HCT116 (cell line): ENCODE results near the gene GANAB. TPM values are rescaled to one million over a fixed set of nuclear protein-coding genes. Genes with fewer than 3 reads are reported as not detected.

Experiments
- ATAC-seq: fragments of 200-7000 bp; cut with Tn5 transposase; 2 replicates; pipeline ENCODE4 v1.9.1; 2020; ENCODE audit warnings: mild to moderate bottlenecking, moderate library complexity
- BruUV-seq: library from RNA; stranded (reverse); fragments of 400-500 nt; replicated peaks from 2 replicates; lab custom pipeline; 2021; lab: Mats Ljungman, UMichigan
- CTCF ChIA-PET: fragments of 300-600 bp; sonication (Branson Sonifier 250); formaldehyde crosslinking; loops from one replicate; lab custom pipeline; 2021; ENCODE audit warnings: antibody characterized with exemption; lab: Charles Lee
- POLR2A ChIA-PET: fragments of 300-600, 350-600 bp; sonication (Branson Sonifier 250); formaldehyde crosslinking; loops from one replicate; lab custom pipeline; 2021; ENCODE audit warnings: antibody characterized with exemption; lab: Charles Lee
- RAD21 ChIA-PET, 2 experiments: fragments of 300-600 bp; sonication (Branson Sonifier 250); formaldehyde crosslinking; loops; one replicate each; lab custom pipeline; 2023; ENCODE audit warnings: low total read pairs in 2 of 2; ENCODE audit not compliant: uncharacterized antibody in 2 of 2, unreplicated experiment in 2 of 2, low non-redundant PET in 1 of 2; lab: Charles Lee
- DNase-seq: peaks from one replicate; pipeline ENCODE4 v3.0.0-alpha.2; 2010; ENCODE audit warnings: low read depth, low spot score
- H2AFZ ChIP-seq: fragments of 200-600 bp; shearing (Covaris generic), sonication (generic); 2 replicates; pipeline ENCODE4 v1.6.1; 2017; ENCODE audit warnings: low read depth, mixed run types, mixed read lengths, antibody characterized with exemption, low read length; ENCODE audit not compliant: poor library complexity, severe bottlenecking
- H3K27ac ChIP-seq: 2 replicates; pipeline ENCODE4 v1.5.1; 2012; ENCODE audit warnings: low read depth, low read length
- H3K27me3 ChIP-seq: fragments of 200-600 bp; sonication (generic); 2 replicates; pipeline ENCODE4 v1.6.1; 2016; ENCODE audit warnings: mixed run types, low read length, mixed read lengths; ENCODE audit not compliant: insufficient read depth
- H3K36me3 ChIP-seq, 2 experiments: fragments of 200-500 bp in 1 of 2; fragments of 200-600 bp in 1 of 2; sonication (Bioruptor generic) in 1 of 2; sonication (generic) in 1 of 2; 2 replicates each; pipeline versions ENCODE4 v1.5.1 to v1.6.1; 2014 to 2016; ENCODE audit warnings: low read length in 2 of 2, inconsistent platforms in 1 of 2, mixed read lengths in 1 of 2, mixed run types in 1 of 2; ENCODE audit not compliant: insufficient read depth in 2 of 2, control insufficient read depth in 1 of 2
- H3K4me1 ChIP-seq, 2 experiments: fragments of 200-600 bp in 1 of 2; sonication (generic) in 1 of 2; 2 replicates each; pipeline versions ENCODE4 v1.5.1 to v1.6.1; 2012 to 2017; ENCODE audit warnings: low read length in 2 of 2, inconsistent platforms in 1 of 2, mild to moderate bottlenecking in 1 of 2, mixed read lengths in 1 of 2, mixed run types in 1 of 2, moderate library complexity in 1 of 2; ENCODE audit not compliant: insufficient read depth in 2 of 2, control insufficient read depth in 1 of 2
- H3K4me2 ChIP-seq: fragments of 200-600 bp; sonication (generic); 2 replicates; pipeline ENCODE4 v1.6.1; 2017; ENCODE audit warnings: mixed run types, low read length, mixed read lengths
- H3K4me3 ChIP-seq, 2 experiments: fragments of 200-600 bp in 1 of 2; sonication (generic) in 1 of 2; replicated peaks in 1 of 2; 2 replicates each; pipeline ENCODE4 v1.5.1; 2011 to 2016; ENCODE audit warnings: low read length in 2 of 2, control low read depth in 1 of 2, low read depth in 1 of 2, mild to moderate bottlenecking in 1 of 2, mixed read lengths in 1 of 2, mixed run types in 1 of 2
- H3K79me2 ChIP-seq: fragments of 200-600 bp; sonication (generic); 2 replicates; pipeline ENCODE4 v1.6.1; 2017; ENCODE audit warnings: mild to moderate bottlenecking, mixed run types, low read length, moderate library complexity, mixed read lengths; ENCODE audit not compliant: insufficient read depth
- H3K9ac ChIP-seq: fragments of 200-600 bp; sonication (generic); 2 replicates; pipeline ENCODE4 v1.6.1; 2016; ENCODE audit warnings: low read length, mixed read lengths
- H3K9me2 ChIP-seq: fragments of 200-600 bp; sonication (generic), shearing (Covaris generic); 2 replicates; pipeline ENCODE4 v1.6.1; 2017; ENCODE audit warnings: mixed run types, mild to moderate bottlenecking, moderate library complexity; ENCODE audit not compliant: insufficient read depth
- H3K9me3 ChIP-seq, 2 experiments: fragments of 200-500 bp in 1 of 2; fragments of 200-600 bp in 1 of 2; sonication (Bioruptor generic) in 1 of 2; sonication (generic) in 1 of 2; 2 replicates each; pipeline ENCODE4 v1.6.1; 2014 to 2017; ENCODE audit warnings: low read length in 2 of 2, mixed read lengths in 2 of 2, inconsistent platforms in 1 of 2, low read depth in 1 of 2, mild to moderate bottlenecking in 1 of 2, mixed run types in 1 of 2, moderate library complexity in 1 of 2; ENCODE audit not compliant: control insufficient read depth in 1 of 2, insufficient read depth in 1 of 2
- H4K20me1 ChIP-seq: fragments of 200-600 bp; sonication (generic), shearing (Covaris generic); 2 replicates; pipeline ENCODE4 v1.6.1; 2017; ENCODE audit warnings: mixed run types, mild to moderate bottlenecking, moderate library complexity; ENCODE audit not compliant: insufficient read depth
- CBX3 ChIP-seq: IDR thresholded peaks from 2 replicates; pipeline ENCODE4 v1.6.1; 2012; ENCODE audit warnings: low read depth
- CEBPB ChIP-seq: IDR thresholded peaks from 2 replicates; pipeline ENCODE4 v1.6.1; 2012; ENCODE audit warnings: low read depth
- EGR1 ChIP-seq: IDR thresholded peaks from 2 replicates; pipeline ENCODE4 v1.6.1; 2012; ENCODE audit warnings: low read depth
- ELF1 ChIP-seq: IDR thresholded peaks from 2 replicates; pipeline ENCODE4 v1.6.1; 2012; ENCODE audit warnings: low read depth, borderline replicate concordance
- FOSL1 ChIP-seq: IDR thresholded peaks from 2 replicates; pipeline ENCODE4 v1.6.1; 2012; ENCODE audit warnings: low read depth
- POLR2A ChIP-seq: IDR thresholded peaks from 2 replicates; pipeline ENCODE4 v1.7.0; 2011; ENCODE audit warnings: borderline replicate concordance; ENCODE audit not compliant: insufficient read depth, insufficient read length; ENCODE audit errors: extremely low read depth
- SP1 ChIP-seq: IDR thresholded peaks from 2 replicates; pipeline ENCODE4 v1.6.1; 2012; ENCODE audit warnings: low read depth
- SRF ChIP-seq: IDR thresholded peaks from 2 replicates; pipeline ENCODE4 v1.6.1; 2012; ENCODE audit warnings: low read depth
- TCF7L2 ChIP-seq: IDR thresholded peaks from 2 replicates; pipeline ENCODE4 v1.7.0; 2011; ENCODE audit warnings: borderline replicate concordance, inconsistent platforms; ENCODE audit not compliant: insufficient read depth, insufficient read length; ENCODE audit errors: extremely low read depth
- YY1 ChIP-seq: IDR thresholded peaks from 2 replicates; pipeline ENCODE4 v1.6.1; 2011; ENCODE audit warnings: low read length, low read depth, moderate library complexity, mild to moderate bottlenecking; ENCODE audit not compliant: insufficient replicate concordance; ENCODE audit errors: extremely low read depth
- ZFX ChIP-seq: fragments of 450-650 bp; IDR thresholded peaks from 2 replicates; pipeline ENCODE4 v1.6.1; 2017
- ZNF274 ChIP-seq: fragments of 200-500 bp; sonication (Bioruptor generic); IDR thresholded peaks from 2 replicates; pipeline ENCODE4 v1.6.1; 2014; ENCODE audit warnings: mild to moderate bottlenecking, low read depth, low read length, inconsistent platforms
- intact Hi-C: fragments of 100-400 bp; cut with micrococcal nuclease; formaldehyde crosslinking; loops from 2 replicates; pipeline ENCODE4 v1.10.0; 2022
- total RNA-seq: library from RNA; stranded (reverse); gene quantifications from one replicate; pipeline ENCODE4 v1.2.1, GENCODE V29; 2021; ENCODE audit not compliant: unreplicated experiment
- TF ChIP-seq, protein P1 (sequence below): IDR thresholded peaks from 2 replicates; pipeline ENCODE4 v1.6.1; 2012; ENCODE audit warnings: low read depth
- TF ChIP-seq, protein P2 (sequence below), 3 experiments: fragments of 200-600 bp in 1 of 3; sonication (generic) in 1 of 3; IDR thresholded peaks in 2 of 3; conservative IDR thresholded peaks in 1 of 3; 2 replicates each; pipeline ENCODE4 v1.5.1; 2012 to 2017; ENCODE audit warnings: low read depth in 2 of 3, low read length in 2 of 3, antibody characterized with exemption in 1 of 3, borderline replicate concordance in 1 of 3, control low read depth in 1 of 3, mild to moderate bottlenecking in 1 of 3, mixed read lengths in 1 of 3, mixed run types in 1 of 3, moderate library complexity in 1 of 3; ENCODE audit not compliant: insufficient read depth in 1 of 3

GANAB gene
- total RNA-seq, 1 experiment from 2014 or later, result 410 TPM

DNA sequence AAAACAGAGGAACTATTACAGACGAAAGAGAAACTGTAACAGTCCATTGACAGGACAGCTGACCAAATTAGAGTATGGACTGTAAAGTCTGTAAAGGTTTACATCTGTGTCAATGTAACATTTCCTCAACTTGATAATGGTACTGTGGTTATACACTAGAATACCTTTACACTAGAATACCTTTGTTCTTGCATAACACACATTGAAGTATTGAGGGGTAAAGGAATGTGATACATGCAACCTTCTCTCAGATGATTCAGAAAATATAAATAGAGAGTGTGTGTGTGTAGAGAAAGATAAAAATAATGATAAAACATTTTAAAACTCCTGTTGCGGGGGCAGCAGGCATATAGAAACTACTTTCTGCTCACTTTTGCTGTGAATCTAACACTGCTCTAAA, 67.2 kb downstream of the GANAB start:
- Histone ChIP-seq H4K20me1 (no peaks in the 10 kb centered on the region), H3K79me2 (peaks cover 9% of the 10 kb centered on the region), H3K9ac (no peak overlapping the region), H3K9me2 (no peaks in the 10 kb centered on the region), H3K4me1 (peaks cover 4 to 6% of the 10 kb centered on the region in 2 experiments), H3K36me3 (peaks cover 26 to 35% of the 10 kb centered on the region in 2 experiments), H2AFZ (no peak overlapping the region), H3K4me2 (no peak overlapping the region), H3K27ac (no peak overlapping the region), H3K4me3 (no peak overlapping the region), H3K27me3 (no peaks in the 10 kb centered on the region), H3K9me3 (no peaks in the 10 kb centered on the region)
- CTCF ChIA-PET, result no interaction called here
- no TSS peak for BruUV-seq
- DNase-seq (no peak), ATAC-seq (no peak)
- intact Hi-C loops, result no loop called here
- TF ChIP-seq FOSL1 (no peak), POLR2A (no peak), CBX3 (no peak), CEBPB (no peak), YY1 (no peak), ZFX (no peak), TCF7L2 (no peak), ZNF274 (no peak), SRF (no peak), SP1 (no peak), ELF1 (no peak), EGR1 (no peak)
- TF ChIP-seq, protein P1, sequence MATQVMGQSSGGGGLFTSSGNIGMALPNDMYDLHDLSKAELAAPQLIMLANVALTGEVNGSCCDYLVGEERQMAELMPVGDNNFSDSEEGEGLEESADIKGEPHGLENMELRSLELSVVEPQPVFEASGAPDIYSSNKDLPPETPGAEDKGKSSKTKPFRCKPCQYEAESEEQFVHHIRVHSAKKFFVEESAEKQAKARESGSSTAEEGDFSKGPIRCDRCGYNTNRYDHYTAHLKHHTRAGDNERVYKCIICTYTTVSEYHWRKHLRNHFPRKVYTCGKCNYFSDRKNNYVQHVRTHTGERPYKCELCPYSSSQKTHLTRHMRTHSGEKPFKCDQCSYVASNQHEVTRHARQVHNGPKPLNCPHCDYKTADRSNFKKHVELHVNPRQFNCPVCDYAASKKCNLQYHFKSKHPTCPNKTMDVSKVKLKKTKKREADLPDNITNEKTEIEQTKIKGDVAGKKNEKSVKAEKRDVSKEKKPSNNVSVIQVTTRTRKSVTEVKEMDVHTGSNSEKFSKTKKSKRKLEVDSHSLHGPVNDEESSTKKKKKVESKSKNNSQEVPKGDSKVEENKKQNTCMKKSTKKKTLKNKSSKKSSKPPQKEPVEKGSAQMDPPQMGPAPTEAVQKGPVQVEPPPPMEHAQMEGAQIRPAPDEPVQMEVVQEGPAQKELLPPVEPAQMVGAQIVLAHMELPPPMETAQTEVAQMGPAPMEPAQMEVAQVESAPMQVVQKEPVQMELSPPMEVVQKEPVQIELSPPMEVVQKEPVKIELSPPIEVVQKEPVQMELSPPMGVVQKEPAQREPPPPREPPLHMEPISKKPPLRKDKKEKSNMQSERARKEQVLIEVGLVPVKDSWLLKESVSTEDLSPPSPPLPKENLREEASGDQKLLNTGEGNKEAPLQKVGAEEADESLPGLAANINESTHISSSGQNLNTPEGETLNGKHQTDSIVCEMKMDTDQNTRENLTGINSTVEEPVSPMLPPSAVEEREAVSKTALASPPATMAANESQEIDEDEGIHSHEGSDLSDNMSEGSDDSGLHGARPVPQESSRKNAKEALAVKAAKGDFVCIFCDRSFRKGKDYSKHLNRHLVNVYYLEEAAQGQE, result no peak
- TF ChIP-seq, protein P2, sequence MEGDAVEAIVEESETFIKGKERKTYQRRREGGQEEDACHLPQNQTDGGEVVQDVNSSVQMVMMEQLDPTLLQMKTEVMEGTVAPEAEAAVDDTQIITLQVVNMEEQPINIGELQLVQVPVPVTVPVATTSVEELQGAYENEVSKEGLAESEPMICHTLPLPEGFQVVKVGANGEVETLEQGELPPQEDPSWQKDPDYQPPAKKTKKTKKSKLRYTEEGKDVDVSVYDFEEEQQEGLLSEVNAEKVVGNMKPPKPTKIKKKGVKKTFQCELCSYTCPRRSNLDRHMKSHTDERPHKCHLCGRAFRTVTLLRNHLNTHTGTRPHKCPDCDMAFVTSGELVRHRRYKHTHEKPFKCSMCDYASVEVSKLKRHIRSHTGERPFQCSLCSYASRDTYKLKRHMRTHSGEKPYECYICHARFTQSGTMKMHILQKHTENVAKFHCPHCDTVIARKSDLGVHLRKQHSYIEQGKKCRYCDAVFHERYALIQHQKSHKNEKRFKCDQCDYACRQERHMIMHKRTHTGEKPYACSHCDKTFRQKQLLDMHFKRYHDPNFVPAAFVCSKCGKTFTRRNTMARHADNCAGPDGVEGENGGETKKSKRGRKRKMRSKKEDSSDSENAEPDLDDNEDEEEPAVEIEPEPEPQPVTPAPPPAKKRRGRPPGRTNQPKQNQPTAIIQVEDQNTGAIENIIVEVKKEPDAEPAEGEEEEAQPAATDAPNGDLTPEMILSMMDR (IDR thresholded peaks at IDR 0.05 in 2 of 3, conservative IDR thresholded peaks at IDR 0.05 in 1 of 3; ENCODE audit: borderline replicate concordance in 1 of 3, insufficient read depth in 1 of 3, low read depth in 2 of 3, low read length in 2 of 3), result no peak
- RAD21 ChIA-PET, result no interaction called here
- POLR2A ChIA-PET, result interaction anchor here (0.9 kb wide), 1 partner anchor 12 kb away, joined by 3 read pairs; the partner anchor contains the start of gene TUT1
